ENCODE results near the gene MAN2A2.
"Not testable (repeated sequence)": the region's sequence is repeated elsewhere in the genome, so short reads cannot be mapped to it uniquely, and the experiment has no call there.

The MAN2A2 gene

GRCh38 chr15:90883976-90884718 lies 19.0 kb upstream of the MAN2A2 start, which contains the start of gene FES:
TSS of gene FES (plus strand) at chr15:90884504. CDS start at chr15:90885046, 542 bp downstream.
- peak; percentile 78 for DNase-seq (ENCODE audit: low spot score)

GRCh38 chr15:90884719-90885431 lies 18.2 kb upstream of the MAN2A2 start:
- no peak for DNase-seq (ENCODE audit: low spot score)

GRCh38 chr15:90885432-90886290 lies 17.4 kb upstream of the MAN2A2 start:
- peak; percentile 86 for DNase-seq (ENCODE audit: low spot score)

GRCh38 chr15:90886291-90886614 lies 16.8 kb upstream of the MAN2A2 start:
- DNase-seq (ENCODE audit: low spot score): no peak

GRCh38 chr15:90887037-90887481 lies 16.0 kb upstream of the MAN2A2 start:
- no peak for DNase-seq (ENCODE audit: low spot score)

GRCh38 chr15:90889313-90889730 lies 13.8 kb upstream of the MAN2A2 start:
- no peak for DNase-seq (ENCODE audit: low spot score)

GRCh38 chr15:90889736-90890456 lies 13.2 kb upstream of the MAN2A2 start:
- no peak for DNase-seq (ENCODE audit: low spot score)

GRCh38 chr15:90890839-90891238 lies 12.3 kb upstream of the MAN2A2 start:
- DNase-seq (ENCODE audit: low spot score): no peak

GRCh38 chr15:90891346-90891949 lies 11.7 kb upstream of the MAN2A2 start:
- DNase-seq (ENCODE audit: low spot score): no peak

GRCh38 chr15:90892023-90892422 lies 11.1 kb upstream of the MAN2A2 start:
- no peak for DNase-seq (ENCODE audit: low spot score)

GRCh38 chr15:90892498-90893174 lies 10.5 kb upstream of the MAN2A2 start:
- no peak for DNase-seq (ENCODE audit: low spot score)

GRCh38 chr15:90893175-90894090 lies 9.7 kb upstream of the MAN2A2 start:
- no peak for DNase-seq (ENCODE audit: low spot score)

GRCh38 chr15:90895571-90896117 lies 7.5 kb upstream of the MAN2A2 start:
- no peak for DNase-seq (ENCODE audit: low spot score)

- not testable (repeated sequence) for DNase-seq (ENCODE audit: low spot score)
Measured at GRCh38 chr15:90897131-90897655, 5.9 kb upstream of the MAN2A2 start.

- no peak for DNase-seq (ENCODE audit: low spot score)
Measured at GRCh38 chr15:90901175-90902039, 1.7 kb upstream of the MAN2A2 start.

- DNase-seq (ENCODE audit: low spot score): peak; percentile 84
Measured at GRCh38 chr15:90902040-90902839, 862 bp upstream of the MAN2A2 start.

Data from ecto neural progenitor cell (in vitro differentiated cells).